Astrocyte (in vitro differentiated cells and primary cell): ENCODE measurements around the gene ADAMTSL5. TPM values are rescaled to one million over a fixed set of nuclear protein-coding genes. Genes with fewer than 3 reads are reported as not detected.

ENCODE experiments used
- DNase-seq: peaks from one replicate; pipeline ENCODE4 v3.0.0-alpha.2; 2010; ENCODE audit warnings: low read depth
- FAIRE-seq: peaks from 2 replicates; lab custom pipeline; 2011; peaks lifted over from hg19 to GRCh38; lab: Jason Lieb, UNC
- H2AFZ ChIP-seq: 2 replicates; pipeline ENCODE4 v1.6.0; 2012; ENCODE audit warnings: low read depth, low read length, inconsistent platforms
- H3K27ac ChIP-seq: 2 replicates; pipeline ENCODE4 v1.5.1; 2011; ENCODE audit warnings: low read depth, low read length, inconsistent platforms
- H3K27me3 ChIP-seq: 2 replicates; pipeline ENCODE4 v1.6.0; 2011; ENCODE audit warnings: low read length, inconsistent platforms; ENCODE audit not compliant: insufficient read depth
- H3K36me3 ChIP-seq: 2 replicates; pipeline ENCODE4 v1.5.1; 2011; ENCODE audit warnings: low read length, inconsistent platforms; ENCODE audit not compliant: insufficient read depth
- H3K4me1 ChIP-seq: 2 replicates; pipeline ENCODE4 v1.5.1; 2011; ENCODE audit warnings: low read length, inconsistent platforms; ENCODE audit not compliant: insufficient read depth
- H3K4me2 ChIP-seq: 2 replicates; pipeline ENCODE4 v1.6.0; 2012; ENCODE audit warnings: low read length, inconsistent platforms
- H3K4me3 ChIP-seq: 2 replicates; pipeline ENCODE4 v1.5.1; 2011; ENCODE audit warnings: low read depth, mild to moderate bottlenecking, low read length, inconsistent platforms; ENCODE audit not compliant: insufficient read depth
- H3K79me2 ChIP-seq: 2 replicates; pipeline ENCODE4 v1.6.0; 2012; ENCODE audit warnings: mild to moderate bottlenecking, low read length, inconsistent platforms; ENCODE audit not compliant: insufficient read depth
- H3K9ac ChIP-seq: 2 replicates; pipeline ENCODE4 v1.6.0; 2012; ENCODE audit warnings: mild to moderate bottlenecking, low read length, inconsistent platforms
- H3K9me3 ChIP-seq: 2 replicates; pipeline ENCODE4 v1.5.1; 2012; ENCODE audit warnings: low read depth, mild to moderate bottlenecking, low read length, inconsistent platforms; ENCODE audit not compliant: insufficient read depth
- H4K20me1 ChIP-seq: 2 replicates; pipeline ENCODE4 v1.6.0; 2012; ENCODE audit warnings: low read length, inconsistent platforms; ENCODE audit not compliant: insufficient read depth
- H3K27ac Mint-ChIP-seq: one replicate; pipeline ENCODE4 v1.8.0; 2021; ENCODE audit warnings: mild to moderate bottlenecking, mixed read lengths; ENCODE audit not compliant: unreplicated experiment
- H3K27me3 Mint-ChIP-seq: one replicate; pipeline ENCODE4 v1.8.0; 2021; ENCODE audit warnings: low read depth, mixed read lengths; ENCODE audit not compliant: unreplicated experiment
- H3K36me3 Mint-ChIP-seq: one replicate; pipeline ENCODE4 v1.8.0; 2021; ENCODE audit warnings: low read depth, mixed read lengths; ENCODE audit not compliant: unreplicated experiment
- H3K4me1 Mint-ChIP-seq: one replicate; pipeline ENCODE4 v1.8.0; 2021; ENCODE audit warnings: low read depth, mixed read lengths; ENCODE audit not compliant: unreplicated experiment
- H3K4me3 Mint-ChIP-seq: one replicate; pipeline ENCODE4 v1.8.0; 2021; ENCODE audit warnings: mild to moderate bottlenecking, moderate library complexity, mixed read lengths; ENCODE audit not compliant: unreplicated experiment
- H3K9me3 Mint-ChIP-seq: one replicate; pipeline ENCODE4 v1.8.0; 2021; ENCODE audit warnings: mild to moderate bottlenecking, mixed read lengths; ENCODE audit not compliant: unreplicated experiment
- EZH2 ChIP-seq: IDR thresholded peaks from 2 replicates; pipeline ENCODE4 v1.6.1; 2012; ENCODE audit warnings: mild to moderate bottlenecking, low read length, inconsistent platforms; ENCODE audit not compliant: insufficient read depth
- total RNA-seq: library from RNA; stranded (reverse); gene quantifications from 2 replicates; pipeline ENCODE4 v1.2.1, GENCODE V29; 2021
- TF ChIP-seq, protein P1 (sequence below): IDR thresholded peaks from 2 replicates; pipeline ENCODE4 v1.5.1; 2011; ENCODE audit warnings: low read depth, mild to moderate bottlenecking, inconsistent platforms, low read length, moderate library complexity; ENCODE audit not compliant: insufficient read depth

Gene ADAMTSL5
- total RNA-seq, 1 donor from 2014 or later: 5.5 TPM

DNA sequence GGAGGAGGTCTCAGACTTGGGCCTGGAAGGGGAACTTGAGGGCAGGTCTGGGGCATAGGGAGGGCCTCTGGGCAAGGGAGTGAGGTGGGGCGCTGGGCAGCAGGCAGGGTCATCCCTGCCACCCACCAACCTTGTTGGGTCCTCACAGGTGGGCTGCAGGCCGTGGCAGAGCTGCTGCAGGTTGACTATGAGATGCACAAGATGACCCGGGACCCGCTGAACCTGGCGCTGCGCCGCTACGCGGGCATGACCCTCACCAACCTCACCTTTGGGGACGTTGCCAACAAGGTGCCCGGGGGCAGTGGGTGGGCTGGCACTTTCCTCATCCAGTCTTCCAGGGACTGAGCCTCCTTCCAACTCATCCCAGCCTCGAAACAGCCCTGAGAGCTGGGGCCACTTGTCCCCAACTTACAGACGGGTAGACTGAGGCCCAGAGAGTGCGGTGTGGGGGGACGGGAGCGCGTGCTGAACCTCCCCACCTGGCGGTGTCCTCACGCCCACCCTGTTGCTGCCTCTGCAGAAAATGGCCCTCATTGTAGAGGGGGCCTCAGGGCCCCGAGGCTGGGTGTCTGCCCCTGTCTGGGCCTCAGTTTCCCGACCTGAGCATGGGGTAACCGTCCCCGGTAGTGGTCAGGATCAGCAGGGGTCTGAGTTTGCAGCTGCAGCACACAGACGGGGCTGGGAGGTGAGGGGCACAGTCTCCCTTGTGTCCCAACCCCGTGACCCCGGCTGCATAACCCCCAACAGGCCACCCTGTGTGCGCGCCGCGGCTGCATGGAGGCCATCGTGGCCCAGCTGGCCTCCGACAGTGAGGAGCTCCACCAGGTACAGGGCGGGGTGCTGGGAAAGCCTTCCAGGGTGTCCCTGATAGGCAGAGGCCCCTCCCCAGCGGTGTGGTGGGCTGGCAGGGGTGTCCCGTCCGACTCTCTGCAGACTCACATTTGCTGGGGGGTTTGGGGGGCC lies 52.5 kb downstream of the ADAMTSL5 start:
- H3K9ac ChIP-seq: no peak overlapping the region
- no peaks in the 10 kb centered on the region for H3K36me3 ChIP-seq
- Mint-ChIP-seq H3K27me3 (peaks cover 16% of the 10 kb centered on the region), H3K4me1 (no peaks in the 10 kb centered on the region), H3K36me3 (peaks cover 9% of the 10 kb centered on the region), H3K4me3 (no peak overlapping the region), H3K9me3 (no peaks in the 10 kb centered on the region), H3K27ac (no peak overlapping the region)
- no peaks in the 10 kb centered on the region for H3K4me1 ChIP-seq
- H3K27ac ChIP-seq: no peak overlapping the region
- H2AFZ ChIP-seq: no peak overlapping the region
- H3K79me2 ChIP-seq: no peaks in the 10 kb centered on the region
- TF ChIP-seq EZH2: no peak
- TF ChIP-seq, protein P1, sequence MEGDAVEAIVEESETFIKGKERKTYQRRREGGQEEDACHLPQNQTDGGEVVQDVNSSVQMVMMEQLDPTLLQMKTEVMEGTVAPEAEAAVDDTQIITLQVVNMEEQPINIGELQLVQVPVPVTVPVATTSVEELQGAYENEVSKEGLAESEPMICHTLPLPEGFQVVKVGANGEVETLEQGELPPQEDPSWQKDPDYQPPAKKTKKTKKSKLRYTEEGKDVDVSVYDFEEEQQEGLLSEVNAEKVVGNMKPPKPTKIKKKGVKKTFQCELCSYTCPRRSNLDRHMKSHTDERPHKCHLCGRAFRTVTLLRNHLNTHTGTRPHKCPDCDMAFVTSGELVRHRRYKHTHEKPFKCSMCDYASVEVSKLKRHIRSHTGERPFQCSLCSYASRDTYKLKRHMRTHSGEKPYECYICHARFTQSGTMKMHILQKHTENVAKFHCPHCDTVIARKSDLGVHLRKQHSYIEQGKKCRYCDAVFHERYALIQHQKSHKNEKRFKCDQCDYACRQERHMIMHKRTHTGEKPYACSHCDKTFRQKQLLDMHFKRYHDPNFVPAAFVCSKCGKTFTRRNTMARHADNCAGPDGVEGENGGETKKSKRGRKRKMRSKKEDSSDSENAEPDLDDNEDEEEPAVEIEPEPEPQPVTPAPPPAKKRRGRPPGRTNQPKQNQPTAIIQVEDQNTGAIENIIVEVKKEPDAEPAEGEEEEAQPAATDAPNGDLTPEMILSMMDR: no peak
- peaks cover 2% of the 10 kb centered on the region for H3K27me3 ChIP-seq
- H3K9me3 ChIP-seq: no peaks in the 10 kb centered on the region
- H3K4me3 ChIP-seq: no peak overlapping the region
- H4K20me1 ChIP-seq: no peaks in the 10 kb centered on the region
- DNase-seq (no peak), FAIRE-seq (no peak)
- no peak overlapping the region for H3K4me2 ChIP-seq

DNA sequence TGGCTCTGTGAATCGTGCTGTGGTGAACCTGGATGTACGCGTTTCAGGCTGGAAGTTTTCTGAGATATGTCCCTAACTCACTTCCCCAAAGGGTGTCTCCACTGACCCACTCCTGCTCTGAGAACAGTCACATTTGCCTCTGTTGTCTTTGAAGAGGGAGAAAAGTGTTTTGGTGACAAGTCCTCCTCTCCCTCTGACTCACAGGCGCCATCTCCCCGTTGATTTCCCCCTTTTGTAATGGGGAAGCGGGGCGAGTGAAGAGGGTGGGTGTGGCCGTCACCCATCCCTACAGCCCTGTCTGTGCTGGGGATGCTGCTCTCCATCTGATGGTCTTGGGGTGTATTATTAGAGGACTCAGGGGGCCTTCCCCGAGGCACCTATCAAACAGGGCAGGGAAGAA lies 53.3 kb downstream of the ADAMTSL5 start:
- no peak overlapping the region for H3K27ac Mint-ChIP-seq
- Histone ChIP-seq H3K79me2 (no peaks in the 10 kb centered on the region), H3K27ac (no peak overlapping the region), H3K4me2 (no peak overlapping the region), H3K36me3 (no peaks in the 10 kb centered on the region), H3K27me3 (peaks cover 2% of the 10 kb centered on the region), H2AFZ (no peak overlapping the region), H4K20me1 (no peaks in the 10 kb centered on the region), H3K9me3 (no peaks in the 10 kb centered on the region), H3K9ac (no peak overlapping the region), H3K4me3 (no peak overlapping the region), H3K4me1 (no peaks in the 10 kb centered on the region)
- peaks cover 9% of the 10 kb centered on the region for H3K36me3 Mint-ChIP-seq
- no peak for DNase-seq
- no peaks in the 10 kb centered on the region for H3K4me1 Mint-ChIP-seq
- no peaks in the 10 kb centered on the region for H3K9me3 Mint-ChIP-seq
- FAIRE-seq: no peak
- no peak overlapping the region for H3K4me3 Mint-ChIP-seq
- TF ChIP-seq EZH2: no peak
- TF ChIP-seq, protein P1: no peak
- H3K27me3 Mint-ChIP-seq: peaks cover 16% of the 10 kb centered on the region

DNA sequence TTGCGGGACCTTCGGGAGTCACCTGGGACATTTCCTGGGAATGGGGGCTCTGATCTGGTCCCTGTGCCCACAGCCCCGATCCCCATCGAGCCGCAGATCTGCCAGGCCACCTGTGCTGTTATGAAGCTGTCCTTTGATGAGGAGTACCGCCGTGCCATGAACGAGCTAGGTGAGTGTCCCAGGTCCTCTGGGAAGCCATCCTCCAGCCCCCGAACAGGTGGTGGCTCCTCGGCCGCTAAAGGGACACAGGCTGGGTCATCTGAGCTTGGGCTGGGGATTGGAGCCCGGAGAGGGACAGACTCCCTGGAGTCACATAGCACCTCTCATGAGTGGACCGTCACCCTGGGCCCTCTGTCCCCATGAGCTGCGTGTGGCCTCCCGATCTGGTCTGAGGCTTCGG lies 54.9 kb downstream of the ADAMTSL5 start:
- H3K4me1 Mint-ChIP-seq: no peaks in the 10 kb centered on the region

More for the DNA sequence above, 54.9 kb downstream of the ADAMTSL5 start:
- Histone ChIP-seq H3K9me3 (no peaks in the 10 kb centered on the region), H3K27ac (no peak overlapping the region), H2AFZ (no peak overlapping the region), H3K9ac (no peak overlapping the region), H3K4me1 (no peaks in the 10 kb centered on the region), H3K36me3 (no peaks in the 10 kb centered on the region), H3K4me2 (no peak overlapping the region), H3K79me2 (no peaks in the 10 kb centered on the region), H3K27me3 (peaks cover 7% of the 10 kb centered on the region), H4K20me1 (peaks cover 2% of the 10 kb centered on the region), H3K4me3 (no peak overlapping the region)
- H3K4me3 Mint-ChIP-seq: no peak overlapping the region
- no peak for FAIRE-seq
- DNase-seq: no peak
- TF ChIP-seq EZH2: no peak
- TF ChIP-seq, protein P1: no peak
- H3K9me3 Mint-ChIP-seq: no peaks in the 10 kb centered on the region
- H3K27me3 Mint-ChIP-seq: peaks cover 18% of the 10 kb centered on the region
- H3K27ac Mint-ChIP-seq: no peak overlapping the region
- H3K36me3 Mint-ChIP-seq: peaks cover 9% of the 10 kb centered on the region
